Measurements from ENCODE around the gene PHAF1.

Gene PHAF1

DNA sequence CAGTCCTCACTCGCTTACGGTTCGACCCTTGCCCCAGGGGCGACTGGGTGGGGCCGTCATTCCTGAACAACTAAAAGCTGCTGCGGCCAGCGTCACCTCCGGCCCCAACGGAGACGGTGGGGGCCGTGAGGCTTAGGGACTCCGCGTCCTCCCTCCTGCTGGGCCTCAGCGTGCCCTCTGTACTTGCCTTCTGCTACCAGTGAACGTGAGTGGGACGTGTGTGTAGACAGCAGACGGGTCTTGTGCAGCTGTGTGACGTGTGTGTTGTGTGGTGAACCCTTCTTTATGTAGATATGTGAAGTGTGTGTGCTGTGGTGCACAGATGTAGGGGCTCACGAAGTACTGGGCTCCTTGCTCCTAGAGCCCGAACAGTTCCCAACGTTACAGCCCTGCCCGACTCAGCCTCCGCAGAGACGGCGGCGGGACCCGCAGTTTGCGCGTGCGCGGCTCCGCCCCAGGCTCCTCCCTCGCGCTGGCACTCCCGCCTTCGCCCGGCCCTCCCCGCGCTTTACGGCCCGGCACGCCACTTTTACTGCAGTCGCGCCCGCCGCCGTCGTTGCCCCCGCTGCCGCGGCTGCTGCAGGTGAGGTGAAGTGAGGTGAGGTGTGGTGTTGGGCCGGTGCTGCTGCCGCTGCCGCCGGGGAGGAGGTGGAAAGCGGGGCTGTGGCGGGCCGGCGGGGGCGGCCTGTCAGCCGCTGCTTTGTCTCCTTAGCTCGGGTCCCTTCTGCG lies at the start of gene PHAF1:
Gene PHAF1 (plus strand): TSS at position 535 of the 729 bp plus-strand sequence. CDS start 235 bp downstream, outside the sequence.
- DNase-seq (ENCODE audit: low spot score), result peak; percentile 90

DNA sequence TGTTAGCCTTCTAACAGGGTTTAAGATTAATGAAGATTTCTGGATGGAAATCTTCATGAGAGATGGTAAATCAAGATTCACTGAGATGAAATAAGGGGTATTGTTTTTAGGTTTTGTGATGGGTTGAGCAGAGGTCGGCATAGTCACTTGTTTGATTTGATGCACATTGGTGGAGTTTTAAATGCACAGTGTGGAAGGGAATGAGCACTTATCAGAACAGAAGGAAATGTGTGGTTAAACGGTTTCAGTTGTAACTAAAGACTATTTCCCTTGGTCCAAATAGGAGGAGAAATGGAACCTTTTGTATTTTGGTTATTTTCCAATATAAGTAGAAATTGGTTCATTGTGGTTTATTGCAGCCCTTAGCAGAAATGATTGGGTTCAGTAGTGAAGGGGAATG lies 46.7 kb upstream of the PHAF1 start:
- no peak for DNase-seq (ENCODE audit: low spot score)

DNA sequence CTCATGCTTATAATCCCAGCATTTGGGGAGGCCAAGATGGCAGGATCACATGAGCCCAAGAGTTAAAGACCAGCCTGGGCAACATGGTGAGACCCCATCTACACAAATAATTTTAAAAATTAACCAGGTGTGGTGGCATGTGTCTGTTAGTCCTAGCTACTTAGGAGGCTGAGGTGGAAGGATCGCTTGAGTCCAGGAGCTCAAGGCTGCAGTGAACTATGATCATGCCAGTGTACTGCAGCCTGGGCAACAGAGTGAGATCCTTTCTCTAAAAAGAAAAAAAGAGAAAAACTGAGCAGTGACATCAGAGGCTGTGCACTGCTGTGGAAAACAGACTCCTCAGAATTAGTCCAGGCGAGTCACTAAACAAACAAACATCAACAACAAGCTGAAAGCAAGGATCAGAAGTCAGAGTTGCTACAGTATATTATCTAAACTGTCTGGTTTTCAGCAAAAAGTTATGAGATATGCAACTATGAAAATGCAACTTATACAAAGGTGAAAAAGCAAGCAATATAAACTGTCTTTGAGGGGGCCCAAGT lies 41.5 kb upstream of the PHAF1 start:
- DNase-seq (ENCODE audit: low spot score), result no peak

DNA sequence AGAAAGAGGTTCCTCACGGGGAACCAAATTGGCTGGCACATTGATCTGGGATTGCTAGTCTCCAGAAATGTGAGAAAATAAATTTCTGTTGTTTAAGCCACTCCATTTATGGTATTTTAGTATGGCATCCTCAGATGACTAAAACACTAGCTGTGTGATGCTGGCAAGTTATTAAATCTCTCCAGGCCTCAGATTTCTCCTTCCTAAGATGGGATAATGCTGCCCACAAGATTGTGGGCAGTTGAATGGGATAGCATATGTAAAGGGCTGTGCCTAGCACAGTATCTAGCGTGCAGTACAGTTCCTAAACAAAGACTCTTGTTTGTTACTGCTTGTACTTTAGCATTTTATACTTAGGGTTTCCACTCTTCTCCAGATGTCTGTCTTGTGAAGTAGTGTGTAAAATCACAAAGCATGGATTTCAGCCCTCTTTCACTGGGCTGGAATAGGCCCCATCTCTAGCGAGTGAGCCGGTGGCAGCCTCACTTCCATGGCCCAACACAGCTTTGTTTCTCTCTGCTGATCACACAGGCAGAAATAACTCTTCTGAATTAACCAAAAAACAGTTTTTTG lies 38.2 kb upstream of the PHAF1 start:
- DNase-seq (ENCODE audit: low spot score), result peak; percentile 56

DNA sequence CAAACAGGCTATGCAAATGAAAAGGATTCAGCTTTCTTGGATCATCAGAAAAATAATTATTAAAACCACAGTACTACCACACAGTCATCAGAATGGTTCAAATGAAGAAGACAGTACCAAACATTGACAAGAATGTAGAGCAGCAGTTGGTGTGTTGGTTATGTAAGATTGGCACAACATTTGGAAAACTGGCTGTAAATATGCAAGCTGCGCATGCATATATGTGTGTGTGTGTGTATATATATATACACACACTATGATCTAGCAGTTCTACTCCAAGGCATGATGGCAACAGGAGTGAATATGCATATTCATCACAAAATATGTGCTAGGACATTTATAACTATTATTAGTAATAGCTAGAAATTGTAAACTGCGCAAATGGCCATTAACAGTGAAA lies 34.4 kb upstream of the PHAF1 start:
- no peak for DNase-seq (ENCODE audit: low spot score)

DNA sequence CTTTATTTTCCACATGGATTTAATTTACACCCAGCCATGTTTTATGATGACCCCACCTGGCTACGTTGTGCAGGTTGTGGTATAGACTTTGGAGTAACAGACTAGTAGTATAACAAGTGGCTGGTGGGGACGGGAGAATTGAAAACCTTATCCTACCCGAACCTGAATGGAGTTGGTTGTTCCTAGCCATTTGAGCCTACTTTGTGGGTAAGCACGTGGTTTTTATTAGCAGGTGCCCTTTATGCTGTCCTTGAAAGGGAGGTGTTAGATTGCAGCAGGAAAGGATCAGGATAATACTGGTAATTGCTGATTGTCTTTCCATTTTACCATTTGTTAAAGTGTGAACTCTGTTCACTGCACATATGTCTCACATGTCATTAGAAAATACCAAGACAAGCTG lies 31.9 kb upstream of the PHAF1 start:
- no peak for DNase-seq (ENCODE audit: low spot score)

DNA sequence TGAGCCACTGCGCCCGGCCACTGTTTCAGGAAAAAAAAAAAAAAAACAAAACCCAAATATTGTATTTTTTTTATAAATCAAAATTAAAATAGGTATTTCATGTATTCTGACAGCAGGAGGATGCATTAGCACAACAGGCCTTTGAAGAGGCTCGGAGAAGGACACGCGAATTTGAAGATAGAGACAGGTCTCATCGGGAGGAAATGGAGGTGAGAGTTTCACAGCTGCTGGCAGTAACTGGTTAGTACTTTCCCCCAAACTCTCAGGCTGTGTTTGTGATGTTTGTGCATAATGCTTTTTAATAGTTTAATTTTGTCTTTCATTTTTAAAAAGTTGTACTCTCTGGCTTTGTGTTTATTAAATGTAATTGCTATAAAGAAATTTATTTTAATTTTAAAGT lies 27.6 kb upstream of the PHAF1 start:
- DNase-seq (ENCODE audit: low spot score), result no peak

DNA sequence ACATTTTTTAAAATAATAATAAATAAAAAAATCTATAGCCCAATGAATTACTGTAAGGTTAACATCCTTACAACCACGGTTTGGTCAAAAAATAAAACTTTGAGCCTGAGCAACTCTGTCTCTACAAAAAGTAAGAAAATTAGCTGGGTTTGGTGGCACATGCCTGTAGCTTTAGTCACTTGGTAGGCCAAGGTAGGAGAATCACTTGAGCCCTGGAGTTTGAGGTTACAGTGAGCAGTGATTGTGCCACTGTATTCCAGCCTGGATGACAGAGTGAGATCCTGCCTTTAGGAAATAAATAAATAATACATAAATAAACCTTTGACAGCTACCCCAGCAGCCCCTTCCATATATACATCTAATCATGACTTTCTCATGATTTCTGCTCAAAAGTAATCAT lies 26.9 kb upstream of the PHAF1 start:
- DNase-seq (ENCODE audit: low spot score), result no peak

DNA sequence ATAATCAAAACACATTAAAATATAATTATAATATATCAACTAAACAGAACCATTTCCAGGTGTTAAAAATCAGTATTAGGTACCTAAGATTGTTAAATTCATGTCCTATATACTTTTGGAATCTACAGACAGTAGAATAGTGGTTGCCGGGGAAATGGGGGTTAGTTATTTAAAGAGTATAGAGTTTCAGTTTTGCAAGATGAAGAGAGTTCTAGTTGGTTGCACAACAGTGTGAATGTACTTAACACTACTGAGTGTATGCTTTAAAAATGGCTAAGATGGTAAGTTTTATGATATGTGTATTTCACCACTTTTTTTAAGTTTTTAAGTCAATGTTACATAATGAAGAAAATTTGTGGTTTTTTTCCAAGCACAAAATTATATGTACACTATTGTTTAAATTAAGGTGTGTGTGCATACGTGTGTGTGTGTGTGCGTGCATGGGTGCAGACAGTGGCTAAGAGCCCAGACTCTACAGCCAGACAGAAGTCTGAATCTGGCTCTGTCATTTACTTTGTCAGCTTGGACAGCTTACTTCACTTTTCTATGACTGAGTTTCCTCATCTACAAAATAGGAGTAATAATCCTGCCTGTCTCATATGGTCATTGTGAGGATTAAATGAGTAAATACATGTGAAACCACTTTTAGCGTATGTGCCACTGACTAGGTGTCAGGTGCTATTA lies 25.3 kb upstream of the PHAF1 start:
- no peak for DNase-seq (ENCODE audit: low spot score)

DNA sequence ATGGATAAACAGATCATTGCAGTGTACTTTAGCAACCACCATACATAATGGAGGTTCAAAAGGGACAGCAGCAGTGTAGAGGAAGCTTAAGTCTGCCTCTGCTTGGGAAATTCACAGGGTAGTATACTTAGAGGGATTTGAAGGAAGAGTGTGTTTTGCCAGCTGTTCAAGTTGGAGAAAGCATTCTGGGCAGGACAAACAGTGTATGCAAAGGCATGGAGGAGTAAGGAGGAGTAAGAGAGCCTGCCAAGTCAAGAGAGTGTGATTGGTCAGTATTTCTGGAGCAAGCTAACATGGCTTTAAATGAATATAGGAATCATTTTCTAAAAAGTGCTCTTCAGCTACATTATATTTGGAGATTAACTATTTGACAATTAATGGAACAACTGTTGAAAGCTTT lies 22.9 kb upstream of the PHAF1 start:
- no peak for DNase-seq (ENCODE audit: low spot score)

DNA sequence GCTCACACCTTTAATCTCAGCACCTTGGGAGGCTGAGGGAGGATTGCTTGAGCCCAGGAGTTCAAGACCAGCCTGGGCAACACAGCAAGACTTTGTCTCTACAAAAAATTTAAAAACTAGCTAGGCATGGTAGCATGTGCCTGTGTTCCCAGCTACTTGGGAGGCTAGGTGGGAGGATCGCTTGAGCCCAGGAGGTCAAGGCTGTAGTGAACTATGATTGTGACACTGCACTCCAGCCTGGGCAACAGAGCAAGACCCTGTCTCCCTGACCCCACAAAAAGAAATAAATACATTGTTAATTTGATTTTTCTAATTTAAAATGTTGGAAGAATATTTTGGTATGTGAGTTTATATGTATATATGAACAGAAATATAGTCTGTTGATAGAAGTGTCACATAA lies 22.4 kb upstream of the PHAF1 start:
- DNase-seq (ENCODE audit: low spot score), result no peak

DNA sequence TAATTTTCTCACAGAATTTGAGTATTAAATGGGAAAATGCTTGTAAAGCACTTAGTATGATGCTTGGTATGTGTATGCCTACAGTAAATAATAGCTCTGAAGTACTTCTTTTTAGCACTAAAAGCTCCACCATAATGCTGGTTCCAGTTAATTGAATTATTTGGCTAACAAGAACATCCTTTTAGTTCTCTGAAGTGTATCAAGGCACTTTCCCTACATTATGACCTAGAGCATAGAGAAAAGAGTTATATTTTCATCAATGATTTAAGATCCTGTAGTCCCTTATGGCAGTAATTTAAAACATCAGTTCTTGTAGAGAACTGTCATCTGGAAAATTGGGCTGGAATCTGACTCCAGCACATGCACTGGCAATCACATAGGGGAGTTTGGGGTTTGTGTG lies 21.9 kb upstream of the PHAF1 start:
- no peak for DNase-seq (ENCODE audit: low spot score)

DNA sequence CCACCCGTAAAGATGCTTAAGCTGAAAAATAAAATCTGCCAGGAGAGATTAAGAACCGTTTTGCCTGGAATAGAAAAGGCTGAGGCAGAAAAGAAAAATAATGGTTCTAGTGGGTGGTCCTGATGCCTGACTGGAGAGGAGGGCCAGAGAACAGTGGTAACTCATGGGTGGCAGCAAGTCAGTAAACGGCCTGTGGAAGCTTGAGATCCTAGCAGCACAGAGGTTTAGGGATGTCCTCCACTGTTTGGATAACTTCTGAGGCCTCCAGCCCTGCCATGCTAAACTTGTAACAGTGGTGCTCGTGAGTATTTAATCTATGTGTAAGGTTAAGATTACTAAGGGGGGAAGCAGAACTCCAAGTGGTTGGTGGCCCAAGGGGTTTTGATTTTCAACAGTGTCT lies 21.2 kb upstream of the PHAF1 start:
- DNase-seq (ENCODE audit: low spot score), result no peak

DNA sequence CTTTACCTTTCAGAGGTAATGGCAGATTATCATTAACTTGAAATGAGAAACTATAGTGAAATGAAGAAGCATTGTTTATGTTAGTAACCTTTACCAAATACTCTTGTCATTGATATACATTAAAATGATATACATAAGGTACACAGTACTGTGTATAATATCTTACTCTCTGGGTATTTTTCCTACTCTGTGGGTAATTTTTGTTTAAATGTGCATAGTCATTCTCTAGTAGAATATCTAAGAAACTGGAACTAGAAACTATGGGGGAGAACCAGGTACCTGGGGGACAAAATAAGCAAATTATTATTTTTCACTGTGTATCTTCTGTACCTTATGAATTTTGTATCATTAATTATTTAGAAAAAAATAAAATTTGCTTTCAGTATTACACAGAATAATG lies 20.6 kb upstream of the PHAF1 start:
- no peak for DNase-seq (ENCODE audit: low spot score)

DNA sequence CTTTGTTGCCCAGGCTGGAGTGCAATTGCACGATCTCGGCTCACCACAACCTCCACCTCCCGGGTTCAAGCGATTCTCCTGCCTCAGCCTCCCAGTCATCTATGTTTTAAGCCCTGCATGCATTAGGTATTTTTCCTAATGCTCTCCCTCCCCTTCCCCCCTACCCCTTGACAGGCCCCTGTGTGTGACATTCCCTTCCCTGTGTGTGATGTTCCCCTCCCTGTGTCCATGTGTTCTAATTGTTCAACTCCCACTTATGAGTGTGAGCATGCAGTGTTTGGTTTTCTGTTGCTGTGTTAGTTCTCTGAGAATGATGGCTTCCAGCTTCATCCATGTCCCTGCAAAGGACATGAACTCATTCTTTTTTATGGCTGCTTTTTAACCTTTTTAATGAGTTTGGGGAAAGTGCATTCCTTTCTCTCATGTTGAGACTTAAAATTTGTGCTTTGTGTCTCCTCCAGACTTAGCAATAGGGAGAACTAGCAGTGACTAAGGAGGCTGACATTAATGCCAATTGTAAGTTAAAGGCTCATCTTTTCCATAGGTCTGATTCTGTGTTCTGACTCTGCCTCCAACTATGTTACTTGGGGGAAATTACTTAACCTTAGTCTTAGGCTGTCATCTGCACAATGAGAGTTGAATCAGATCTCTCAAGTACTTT lies 17.7 kb upstream of the PHAF1 start:
- no peak for DNase-seq (ENCODE audit: low spot score)

DNA sequence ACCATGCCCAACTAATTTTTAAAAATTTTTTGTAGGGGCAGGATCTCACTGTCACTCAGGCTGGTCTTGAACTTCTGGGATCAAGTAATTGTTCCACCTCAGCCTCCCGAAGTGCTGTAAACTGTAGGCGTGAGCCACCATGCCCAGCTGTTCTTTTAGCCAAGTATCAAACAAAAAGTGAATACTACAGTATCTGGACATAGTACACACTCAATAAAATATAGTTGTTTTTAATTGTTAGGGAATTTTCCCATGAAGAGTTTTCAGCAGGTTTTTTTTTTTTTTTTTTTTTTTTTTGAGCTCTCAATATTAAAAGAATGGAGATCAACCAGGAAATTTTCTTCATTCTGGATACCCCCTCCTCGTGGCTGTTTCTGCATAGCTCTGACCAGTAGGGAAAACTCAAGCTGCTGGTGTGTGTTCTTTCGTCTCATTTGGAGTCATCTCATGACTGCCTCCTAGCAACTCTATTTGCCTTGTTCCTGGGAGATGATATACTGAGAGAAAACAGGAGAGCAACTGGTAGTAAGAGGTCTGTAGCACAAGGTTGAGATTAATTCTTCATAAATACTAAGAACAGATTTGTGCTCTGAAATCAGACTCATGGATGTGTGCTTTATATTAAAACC lies 16.5 kb upstream of the PHAF1 start:
- DNase-seq (ENCODE audit: low spot score), result no peak

DNA sequence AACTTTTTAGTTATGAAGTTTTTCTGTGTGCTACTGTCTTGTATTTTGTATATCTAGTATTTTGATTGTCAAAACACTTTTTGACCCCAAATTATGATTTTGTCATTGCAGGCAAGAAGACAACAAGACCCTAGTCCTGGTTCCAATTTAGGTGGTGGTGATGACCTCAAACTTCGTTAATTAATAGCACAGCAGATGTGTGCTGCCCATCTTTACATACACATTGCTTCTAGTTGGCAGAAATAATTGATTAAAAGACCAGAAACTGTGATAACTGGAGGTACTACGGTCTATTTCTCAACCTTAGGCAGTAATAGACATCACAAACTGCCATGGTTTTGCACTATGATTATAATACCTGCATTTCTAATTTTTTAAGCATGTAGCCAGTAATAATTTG lies 11.1 kb upstream of the PHAF1 start:
- no peak for DNase-seq (ENCODE audit: low spot score)

DNA sequence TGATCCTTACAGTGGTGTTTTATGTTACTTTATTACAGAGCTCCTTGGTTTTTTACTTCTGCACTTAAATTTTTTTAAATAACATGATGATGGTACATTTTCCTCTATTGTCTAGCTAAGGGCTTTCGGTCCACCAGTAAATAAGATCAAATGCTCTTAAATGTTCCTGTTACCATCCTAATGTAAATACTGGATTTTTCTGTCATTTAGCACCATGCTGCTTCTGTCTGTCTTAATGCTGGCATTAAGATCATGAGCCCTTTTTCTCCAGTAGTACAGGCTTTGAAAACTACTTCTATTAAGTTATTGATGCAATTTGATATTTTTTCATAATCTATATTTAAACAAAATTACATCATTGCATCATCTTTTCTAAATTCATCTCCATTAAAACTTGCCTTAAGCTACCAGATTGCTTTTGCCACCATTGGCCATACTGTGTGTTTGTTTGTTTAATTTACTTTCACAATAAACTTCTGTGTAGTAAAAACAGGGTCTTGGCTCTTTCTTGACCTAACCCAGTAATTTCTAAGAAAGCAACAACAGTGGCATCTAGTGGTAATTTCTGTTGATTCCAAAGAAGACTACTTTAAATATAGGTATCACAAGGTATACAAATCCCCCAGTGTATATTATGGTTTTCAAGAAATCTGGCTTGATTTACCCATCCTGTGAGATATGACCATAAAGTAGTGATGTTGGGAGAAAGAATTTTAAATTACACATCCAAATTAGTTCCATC lies 9.0 kb upstream of the PHAF1 start:
- no peak for DNase-seq (ENCODE audit: low spot score)

DNA sequence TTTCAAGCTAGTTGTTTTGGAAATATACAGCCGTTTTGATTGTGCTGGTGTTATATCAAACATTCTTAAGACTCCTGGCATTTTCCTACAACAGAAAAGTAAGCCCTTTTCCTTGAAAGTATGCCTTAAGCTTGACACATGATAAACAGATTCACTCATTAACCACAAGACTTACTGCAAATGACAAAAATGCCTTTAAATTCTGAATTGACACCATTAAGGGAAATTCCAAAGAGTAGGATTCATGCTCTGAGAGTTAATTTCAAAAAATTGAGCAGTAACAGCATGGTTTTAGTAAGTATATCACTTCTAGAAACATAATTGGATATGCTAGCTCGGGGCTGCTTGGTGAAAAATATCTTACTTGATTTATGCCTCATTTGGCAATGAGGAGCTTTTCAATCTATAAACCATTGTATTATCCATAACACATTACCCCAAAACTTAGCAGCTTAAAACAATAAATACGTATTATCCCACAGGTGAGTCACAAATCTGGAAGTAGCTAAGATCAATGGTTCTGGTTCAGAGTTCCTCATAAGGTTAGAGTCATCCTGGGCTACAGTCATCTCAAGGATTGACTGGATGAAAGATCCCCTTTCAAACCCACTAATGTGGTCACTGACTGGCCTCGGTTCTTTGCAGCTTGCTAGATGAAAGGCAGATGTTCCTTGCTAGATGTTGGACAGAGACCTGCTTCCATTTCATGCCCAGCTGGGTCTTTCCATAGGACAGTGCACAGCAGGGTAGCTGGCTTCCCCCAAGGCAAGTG lies 8.2 kb upstream of the PHAF1 start:
- no peak for DNase-seq (ENCODE audit: low spot score)

DNA sequence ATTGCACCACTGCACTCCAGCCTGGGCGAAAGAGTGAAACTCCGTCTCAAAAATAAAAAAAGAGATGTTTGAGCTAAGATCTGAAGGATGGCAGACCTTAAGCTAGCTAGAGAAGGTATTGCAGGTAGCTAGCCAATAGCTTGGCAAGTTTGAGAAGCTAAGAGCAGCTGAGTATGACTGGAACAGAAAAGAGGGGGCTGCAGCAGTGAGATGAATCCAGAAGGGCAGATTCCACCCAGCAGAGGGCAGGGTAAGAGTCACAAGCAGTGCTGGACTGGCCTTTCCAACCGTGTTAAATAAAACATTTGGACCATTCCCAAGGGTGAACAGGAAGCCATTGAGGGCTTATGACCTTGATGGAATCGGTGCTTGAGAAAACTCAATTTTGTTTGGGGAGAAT lies 5.7 kb upstream of the PHAF1 start:
- no peak for DNase-seq (ENCODE audit: low spot score)

DNA sequence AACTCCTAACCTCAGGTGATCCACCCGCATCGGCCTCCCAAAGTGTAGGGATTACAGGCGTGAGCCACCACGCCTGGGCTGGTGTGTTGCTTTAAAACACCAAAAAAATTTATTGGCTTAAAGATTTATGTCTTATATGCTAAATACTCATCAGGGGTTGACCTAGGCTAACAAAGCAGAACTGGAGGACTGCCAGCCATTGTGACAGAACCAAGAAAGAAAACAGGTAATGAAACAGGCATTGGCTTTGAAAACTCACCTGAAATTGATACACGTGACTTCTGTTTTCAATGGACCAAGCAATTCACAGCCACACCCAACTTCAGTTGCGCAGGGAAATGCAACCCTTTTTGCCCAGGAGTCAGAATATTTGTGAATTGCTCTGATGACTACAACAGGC lies 4.9 kb upstream of the PHAF1 start:
- DNase-seq (ENCODE audit: low spot score), result no peak
